GM23338 (cell line): Measurements from ENCODE around the gene STRIP1. TPM values are rescaled to one million over a fixed set of nuclear protein-coding genes. Genes with fewer than 3 reads are reported as not detected.

Source experiments
- ATAC-seq: fragments of 200-7000 bp; cut with Tn5 transposase; 3 replicates; pipeline ENCODE4 v1.9.1; 2020
- DNase-seq: peaks from one replicate; pipeline ENCODE4 v3.0.0-alpha.2; 2015; ENCODE audit warnings: low spot score
- H2AFZ ChIP-seq: fragments of 200-600 bp; sonication (generic); 2 replicates; pipeline ENCODE4 v1.8.0; 2016; ENCODE audit warnings: antibody characterized with exemption, mild to moderate bottlenecking, moderate library complexity
- H3F3A ChIP-seq: fragments of 200-600 bp; sonication (generic); replicated peaks from 2 replicates; pipeline ENCODE4 v1.8.0; 2017; ENCODE audit warnings: antibody characterized with exemption, mixed run types, low read depth
- H3K27ac ChIP-seq: fragments of 200-600 bp; sonication (generic); 2 replicates; pipeline ENCODE4 v1.6.1; 2016; ENCODE audit warnings: low read depth
- H3K27me3 ChIP-seq: fragments of 200-600 bp; sonication (generic); 2 replicates; pipeline ENCODE4 v1.8.0; 2016; ENCODE audit warnings: mild to moderate bottlenecking, mixed run types, moderate library complexity; ENCODE audit not compliant: insufficient read depth
- H3K36me3 ChIP-seq: fragments of 200-600 bp; sonication (generic); 2 replicates; pipeline ENCODE4 v1.8.0; 2016; ENCODE audit warnings: mild to moderate bottlenecking; ENCODE audit not compliant: insufficient read depth
- H3K4me1 ChIP-seq: fragments of 200-600 bp; sonication (generic); 2 replicates; pipeline ENCODE4 v1.8.0; 2016; ENCODE audit warnings: mild to moderate bottlenecking, moderate library complexity; ENCODE audit not compliant: insufficient read depth
- H3K4me2 ChIP-seq: fragments of 200-600 bp; sonication (generic); 2 replicates; pipeline ENCODE4 v1.7.1; 2017; ENCODE audit warnings: mixed run types
- H3K4me3 ChIP-seq: fragments of 200-600 bp; sonication (generic); 2 replicates; pipeline ENCODE4 v1.6.1; 2016; ENCODE audit warnings: mixed run types
- H3K79me2 ChIP-seq: fragments of 200-600 bp; sonication (generic); replicated peaks from 2 replicates; pipeline ENCODE4 v1.8.0; 2017; ENCODE audit warnings: mild to moderate bottlenecking; ENCODE audit not compliant: insufficient read depth
- H3K9me2 ChIP-seq: fragments of 200-600 bp; sonication (generic); 2 replicates; pipeline ENCODE4 v1.8.0; 2017; ENCODE audit not compliant: insufficient read depth
- H4K20me1 ChIP-seq: fragments of 200-600 bp; sonication (generic); replicated peaks from 2 replicates; pipeline ENCODE4 v1.8.0; 2017; ENCODE audit warnings: mild to moderate bottlenecking; ENCODE audit not compliant: insufficient read depth
- H3K27ac Mint-ChIP-seq: 2 replicates; pipeline ENCODE4 v1.8.0; 2020; ENCODE audit warnings: inconsistent platforms, mild to moderate bottlenecking, moderate library complexity, mixed read lengths
- H3K27me3 Mint-ChIP-seq: 3 replicates; pipeline ENCODE4 v1.8.0; 2022; ENCODE audit warnings: low read depth, mild to moderate bottlenecking, moderate library complexity, mixed read lengths, inconsistent platforms; ENCODE audit not compliant: insufficient read depth, poor library complexity
- H3K36me3 Mint-ChIP-seq: 3 replicates; pipeline ENCODE4 v1.8.0; 2021; ENCODE audit warnings: low read depth, mild to moderate bottlenecking, inconsistent platforms, moderate library complexity, mixed read lengths
- H3K4me1 Mint-ChIP-seq: 3 replicates; pipeline ENCODE4 v1.8.0; 2020; ENCODE audit warnings: mild to moderate bottlenecking, inconsistent platforms, mixed read lengths
- H3K4me3 Mint-ChIP-seq: 3 replicates; pipeline ENCODE4 v1.8.0; 2021; ENCODE audit warnings: moderate library complexity, mild to moderate bottlenecking, inconsistent platforms, mixed read lengths
- H3K9me3 Mint-ChIP-seq: 3 replicates; pipeline ENCODE4 v1.8.0; 2020; ENCODE audit warnings: moderate library complexity, mild to moderate bottlenecking, inconsistent platforms, mixed read lengths
- CREB1 ChIP-seq: fragments of 250-450 bp; sonication (Bioruptor Pico); IDR thresholded peaks from 2 replicates; pipeline ENCODE4 v1.5.0; 2020; ENCODE audit warnings: low read depth, mild to moderate bottlenecking, moderate library complexity
- EZH2 ChIP-seq: fragments of 200-600 bp; sonication (generic); IDR thresholded peaks from one replicate; pipeline ENCODE4 v1.8.0; 2017; ENCODE audit warnings: antibody characterized with exemption, mild to moderate bottlenecking, low read depth; ENCODE audit not compliant: unreplicated experiment
- EZH2phosphoT487 ChIP-seq: fragments of 200-600 bp; sonication (generic); IDR thresholded peaks from one replicate; pipeline ENCODE4 v1.8.1; 2018; ENCODE audit warnings: antibody characterized with exemption; ENCODE audit not compliant: unreplicated experiment
- JUNB ChIP-seq: IDR thresholded peaks from one replicate; pipeline ENCODE4 v1.6.1; 2016; ENCODE audit warnings: antibody characterized with exemption; ENCODE audit not compliant: unreplicated experiment
- NANOG ChIP-seq: IDR thresholded peaks from 2 replicates; pipeline ENCODE4 v1.6.1; 2016; ENCODE audit warnings: antibody characterized with exemption, borderline replicate concordance
- POLR2AphosphoS5 ChIP-seq: IDR thresholded peaks from 2 replicates; pipeline ENCODE4 v1.6.1; 2016; ENCODE audit warnings: antibody characterized with exemption, low read depth
- STAT1 ChIP-seq: IDR thresholded peaks from one replicate; pipeline ENCODE4 v1.6.1; 2016; ENCODE audit warnings: antibody characterized with exemption; ENCODE audit not compliant: unreplicated experiment
- ZNF114 ChIP-seq: fragments of 250-450 bp; sonication (Bioruptor Pico); IDR thresholded peaks from 2 replicates; pipeline ENCODE4 v1.5.0; 2020; ENCODE audit warnings: mild to moderate bottlenecking, moderate library complexity
- ZNF331 ChIP-seq: fragments of 250-450 bp; sonication (Bioruptor Pico); IDR thresholded peaks from 2 replicates; pipeline ENCODE4 v1.5.0; 2020; ENCODE audit warnings: low read depth, mild to moderate bottlenecking, moderate library complexity
- polyA plus RNA-seq: library from polyadenylated mRNA; unstranded; fragments of >200 nt; fragmentation: Nextera tagmentation; extraction: Ambion mirVana; gene quantifications from 2 replicates; pipeline ENCODE4 v1.2.1, GENCODE V29; 2016
- total RNA-seq: library from RNA; depleted of rRNA; stranded (reverse); fragments of >200 nt; shearing (Covaris generic); gene quantifications from 2 replicates; pipeline ENCODE4 v1.2.3, GENCODE V29; 2014
- TF ChIP-seq, protein P1 (sequence below): IDR thresholded peaks from 2 replicates; pipeline ENCODE4 v1.6.1; 2016; ENCODE audit warnings: antibody characterized with exemption
- TF ChIP-seq, protein P2 (sequence below): IDR thresholded peaks from one replicate; pipeline ENCODE4 v1.6.1; 2018; ENCODE audit warnings: antibody characterized with exemption; ENCODE audit not compliant: unreplicated experiment
- TF ChIP-seq, protein P3 (sequence below): fragments of 250-450 bp; sonication (Bioruptor Pico); IDR thresholded peaks from 2 replicates; pipeline ENCODE4 v1.5.0; 2020; ENCODE audit warnings: mild to moderate bottlenecking, moderate library complexity
- TF ChIP-seq, protein P4 (sequence below), 2 experiments: fragments of 200-600 bp in 1 of 2; sonication (generic) in 1 of 2; conservative IDR thresholded peaks; 2 replicates each; pipeline versions ENCODE4 v1.5.1 to v1.6.1; 2016 to 2017; ENCODE audit warnings: antibody characterized with exemption in 2 of 2, low read depth in 2 of 2, mild to moderate bottlenecking in 2 of 2, moderate library complexity in 1 of 2

Gene STRIP1
- total and polyA plus RNA-seq, 2 experiments from 2014 or later: 17.2 to 50.6 TPM

DNA sequence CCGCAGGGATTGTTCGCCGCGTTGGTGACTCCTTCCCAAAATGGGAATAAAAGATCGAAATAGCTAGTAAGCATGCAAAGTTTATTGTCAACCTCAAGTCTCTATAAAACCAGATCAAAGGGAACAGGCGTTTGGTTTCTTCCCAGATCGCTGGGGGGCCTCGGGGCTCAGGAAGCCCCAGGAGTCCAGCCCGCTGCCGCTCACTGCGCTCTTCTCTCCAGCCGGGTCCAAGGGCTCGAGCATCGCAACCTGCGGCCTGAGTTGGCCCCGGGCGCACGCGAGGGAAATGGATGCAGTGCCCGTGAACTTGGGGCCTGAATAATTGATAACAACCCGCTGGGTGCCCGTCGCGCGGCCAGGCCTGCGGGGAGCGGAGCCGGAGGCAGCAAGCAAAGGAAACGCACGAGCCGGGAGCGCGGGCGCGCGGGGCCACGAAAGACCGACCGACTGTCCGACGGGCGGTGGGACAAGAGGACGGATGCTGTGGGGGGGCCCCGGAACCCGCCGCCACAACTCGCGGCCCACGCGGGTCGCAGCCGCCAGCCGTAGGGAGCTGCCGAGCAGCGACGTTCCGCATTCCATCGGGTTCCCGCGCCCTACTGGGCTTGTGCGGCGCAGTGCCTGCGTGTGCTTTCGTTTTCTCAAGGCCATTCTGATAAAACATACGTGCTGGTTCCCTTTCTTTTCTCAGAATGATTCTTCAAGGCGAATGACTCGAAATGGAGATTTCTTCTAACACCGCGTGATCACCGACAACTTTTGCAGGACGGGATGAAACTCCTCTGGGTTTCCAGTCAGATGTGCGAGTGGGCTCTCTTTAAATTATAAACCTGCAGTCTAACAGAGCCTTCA, 50.0 kb downstream of the STRIP1 start:
- peak overlapping the region; percentile 63 for H3K4me3 ChIP-seq
- TF ChIP-seq, protein P1, sequence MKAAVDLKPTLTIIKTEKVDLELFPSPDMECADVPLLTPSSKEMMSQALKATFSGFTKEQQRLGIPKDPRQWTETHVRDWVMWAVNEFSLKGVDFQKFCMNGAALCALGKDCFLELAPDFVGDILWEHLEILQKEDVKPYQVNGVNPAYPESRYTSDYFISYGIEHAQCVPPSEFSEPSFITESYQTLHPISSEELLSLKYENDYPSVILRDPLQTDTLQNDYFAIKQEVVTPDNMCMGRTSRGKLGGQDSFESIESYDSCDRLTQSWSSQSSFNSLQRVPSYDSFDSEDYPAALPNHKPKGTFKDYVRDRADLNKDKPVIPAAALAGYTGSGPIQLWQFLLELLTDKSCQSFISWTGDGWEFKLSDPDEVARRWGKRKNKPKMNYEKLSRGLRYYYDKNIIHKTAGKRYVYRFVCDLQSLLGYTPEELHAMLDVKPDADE: no peak
- TF ChIP-seq, protein P2, sequence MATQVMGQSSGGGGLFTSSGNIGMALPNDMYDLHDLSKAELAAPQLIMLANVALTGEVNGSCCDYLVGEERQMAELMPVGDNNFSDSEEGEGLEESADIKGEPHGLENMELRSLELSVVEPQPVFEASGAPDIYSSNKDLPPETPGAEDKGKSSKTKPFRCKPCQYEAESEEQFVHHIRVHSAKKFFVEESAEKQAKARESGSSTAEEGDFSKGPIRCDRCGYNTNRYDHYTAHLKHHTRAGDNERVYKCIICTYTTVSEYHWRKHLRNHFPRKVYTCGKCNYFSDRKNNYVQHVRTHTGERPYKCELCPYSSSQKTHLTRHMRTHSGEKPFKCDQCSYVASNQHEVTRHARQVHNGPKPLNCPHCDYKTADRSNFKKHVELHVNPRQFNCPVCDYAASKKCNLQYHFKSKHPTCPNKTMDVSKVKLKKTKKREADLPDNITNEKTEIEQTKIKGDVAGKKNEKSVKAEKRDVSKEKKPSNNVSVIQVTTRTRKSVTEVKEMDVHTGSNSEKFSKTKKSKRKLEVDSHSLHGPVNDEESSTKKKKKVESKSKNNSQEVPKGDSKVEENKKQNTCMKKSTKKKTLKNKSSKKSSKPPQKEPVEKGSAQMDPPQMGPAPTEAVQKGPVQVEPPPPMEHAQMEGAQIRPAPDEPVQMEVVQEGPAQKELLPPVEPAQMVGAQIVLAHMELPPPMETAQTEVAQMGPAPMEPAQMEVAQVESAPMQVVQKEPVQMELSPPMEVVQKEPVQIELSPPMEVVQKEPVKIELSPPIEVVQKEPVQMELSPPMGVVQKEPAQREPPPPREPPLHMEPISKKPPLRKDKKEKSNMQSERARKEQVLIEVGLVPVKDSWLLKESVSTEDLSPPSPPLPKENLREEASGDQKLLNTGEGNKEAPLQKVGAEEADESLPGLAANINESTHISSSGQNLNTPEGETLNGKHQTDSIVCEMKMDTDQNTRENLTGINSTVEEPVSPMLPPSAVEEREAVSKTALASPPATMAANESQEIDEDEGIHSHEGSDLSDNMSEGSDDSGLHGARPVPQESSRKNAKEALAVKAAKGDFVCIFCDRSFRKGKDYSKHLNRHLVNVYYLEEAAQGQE: no peak
- TF ChIP-seq ZNF114 (CRISPR knock-in tag) (no peak), POLR2AphosphoS5 (no peak), EZH2 (peak; percentile 93), JUNB (no peak), NANOG (no peak), EZH2phosphoT487 (peak; percentile 83), ZNF331 (no peak), CREB1 (CRISPR knock-in tag) (no peak), STAT1 (no peak)
- TF ChIP-seq, protein P3, sequence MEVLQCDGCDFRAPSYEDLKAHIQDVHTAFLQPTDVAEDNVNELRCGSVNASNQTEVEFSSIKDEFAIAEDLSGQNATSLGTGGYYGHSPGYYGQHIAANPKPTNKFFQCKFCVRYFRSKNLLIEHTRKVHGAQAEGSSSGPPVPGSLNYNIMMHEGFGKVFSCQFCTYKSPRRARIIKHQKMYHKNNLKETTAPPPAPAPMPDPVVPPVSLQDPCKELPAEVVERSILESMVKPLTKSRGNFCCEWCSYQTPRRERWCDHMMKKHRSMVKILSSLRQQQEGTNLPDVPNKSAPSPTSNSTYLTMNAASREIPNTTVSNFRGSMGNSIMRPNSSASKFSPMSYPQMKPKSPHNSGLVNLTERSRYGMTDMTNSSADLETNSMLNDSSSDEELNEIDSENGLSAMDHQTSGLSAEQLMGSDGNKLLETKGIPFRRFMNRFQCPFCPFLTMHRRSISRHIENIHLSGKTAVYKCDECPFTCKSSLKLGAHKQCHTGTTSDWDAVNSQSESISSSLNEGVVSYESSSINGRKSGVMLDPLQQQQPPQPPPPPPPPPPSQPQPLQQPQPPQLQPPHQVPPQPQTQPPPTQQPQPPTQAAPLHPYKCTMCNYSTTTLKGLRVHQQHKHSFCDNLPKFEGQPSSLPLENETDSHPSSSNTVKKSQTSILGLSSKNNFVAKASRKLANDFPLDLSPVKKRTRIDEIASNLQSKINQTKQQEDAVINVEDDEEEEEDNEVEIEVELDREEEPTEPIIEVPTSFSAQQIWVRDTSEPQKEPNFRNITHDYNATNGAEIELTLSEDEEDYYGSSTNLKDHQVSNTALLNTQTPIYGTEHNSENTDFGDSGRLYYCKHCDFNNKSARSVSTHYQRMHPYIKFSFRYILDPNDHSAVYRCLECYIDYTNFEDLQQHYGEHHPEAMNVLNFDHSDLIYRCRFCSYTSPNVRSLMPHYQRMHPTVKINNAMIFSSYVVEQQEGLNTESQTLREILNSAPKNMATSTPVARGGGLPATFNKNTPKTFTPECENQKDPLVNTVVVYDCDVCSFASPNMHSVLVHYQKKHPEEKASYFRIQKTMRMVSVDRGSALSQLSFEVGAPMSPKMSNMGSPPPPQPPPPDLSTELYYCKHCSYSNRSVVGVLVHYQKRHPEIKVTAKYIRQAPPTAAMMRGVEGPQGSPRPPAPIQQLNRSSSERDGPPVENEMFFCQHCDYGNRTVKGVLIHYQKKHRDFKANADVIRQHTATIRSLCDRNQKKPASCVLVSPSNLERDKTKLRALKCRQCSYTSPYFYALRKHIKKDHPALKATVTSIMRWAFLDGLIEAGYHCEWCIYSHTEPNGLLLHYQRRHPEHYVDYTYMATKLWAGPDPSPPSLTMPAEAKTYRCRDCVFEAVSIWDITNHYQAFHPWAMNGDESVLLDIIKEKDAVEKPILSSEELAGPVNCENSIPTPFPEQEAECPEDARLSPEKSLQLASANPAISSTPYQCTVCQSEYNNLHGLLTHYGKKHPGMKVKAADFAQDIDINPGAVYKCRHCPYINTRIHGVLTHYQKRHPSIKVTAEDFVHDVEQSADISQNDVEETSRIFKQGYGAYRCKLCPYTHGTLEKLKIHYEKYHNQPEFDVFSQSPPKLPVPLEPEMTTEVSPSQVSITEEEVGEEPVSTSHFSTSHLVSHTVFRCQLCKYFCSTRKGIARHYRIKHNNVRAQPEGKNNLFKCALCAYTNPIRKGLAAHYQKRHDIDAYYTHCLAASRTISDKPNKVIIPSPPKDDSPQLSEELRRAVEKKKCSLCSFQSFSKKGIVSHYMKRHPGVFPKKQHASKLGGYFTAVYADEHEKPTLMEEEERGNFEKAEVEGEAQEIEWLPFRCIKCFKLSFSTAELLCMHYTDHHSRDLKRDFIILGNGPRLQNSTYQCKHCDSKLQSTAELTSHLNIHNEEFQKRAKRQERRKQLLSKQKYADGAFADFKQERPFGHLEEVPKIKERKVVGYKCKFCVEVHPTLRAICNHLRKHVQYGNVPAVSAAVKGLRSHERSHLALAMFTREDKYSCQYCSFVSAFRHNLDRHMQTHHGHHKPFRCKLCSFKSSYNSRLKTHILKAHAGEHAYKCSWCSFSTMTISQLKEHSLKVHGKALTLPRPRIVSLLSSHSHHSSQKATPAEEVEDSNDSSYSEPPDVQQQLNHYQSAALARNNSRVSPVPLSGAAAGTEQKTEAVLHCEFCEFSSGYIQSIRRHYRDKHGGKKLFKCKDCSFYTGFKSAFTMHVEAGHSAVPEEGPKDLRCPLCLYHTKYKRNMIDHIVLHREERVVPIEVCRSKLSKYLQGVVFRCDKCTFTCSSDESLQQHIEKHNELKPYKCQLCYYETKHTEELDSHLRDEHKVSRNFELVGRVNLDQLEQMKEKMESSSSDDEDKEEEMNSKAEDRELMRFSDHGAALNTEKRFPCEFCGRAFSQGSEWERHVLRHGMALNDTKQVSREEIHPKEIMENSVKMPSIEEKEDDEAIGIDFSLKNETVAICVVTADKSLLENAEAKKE: no peak
- TF ChIP-seq, protein P4, sequence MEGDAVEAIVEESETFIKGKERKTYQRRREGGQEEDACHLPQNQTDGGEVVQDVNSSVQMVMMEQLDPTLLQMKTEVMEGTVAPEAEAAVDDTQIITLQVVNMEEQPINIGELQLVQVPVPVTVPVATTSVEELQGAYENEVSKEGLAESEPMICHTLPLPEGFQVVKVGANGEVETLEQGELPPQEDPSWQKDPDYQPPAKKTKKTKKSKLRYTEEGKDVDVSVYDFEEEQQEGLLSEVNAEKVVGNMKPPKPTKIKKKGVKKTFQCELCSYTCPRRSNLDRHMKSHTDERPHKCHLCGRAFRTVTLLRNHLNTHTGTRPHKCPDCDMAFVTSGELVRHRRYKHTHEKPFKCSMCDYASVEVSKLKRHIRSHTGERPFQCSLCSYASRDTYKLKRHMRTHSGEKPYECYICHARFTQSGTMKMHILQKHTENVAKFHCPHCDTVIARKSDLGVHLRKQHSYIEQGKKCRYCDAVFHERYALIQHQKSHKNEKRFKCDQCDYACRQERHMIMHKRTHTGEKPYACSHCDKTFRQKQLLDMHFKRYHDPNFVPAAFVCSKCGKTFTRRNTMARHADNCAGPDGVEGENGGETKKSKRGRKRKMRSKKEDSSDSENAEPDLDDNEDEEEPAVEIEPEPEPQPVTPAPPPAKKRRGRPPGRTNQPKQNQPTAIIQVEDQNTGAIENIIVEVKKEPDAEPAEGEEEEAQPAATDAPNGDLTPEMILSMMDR (conservative IDR thresholded peaks at IDR 0.05; ENCODE audit: low read depth in 2 of 2): no peak
- H3K27ac Mint-ChIP-seq: no peak overlapping the region
- peaks cover 81% of the 10 kb centered on the region for H3K27me3 ChIP-seq
- H3K79me2 ChIP-seq: no peaks in the 10 kb centered on the region
- H3K36me3 ChIP-seq: no peaks in the 10 kb centered on the region
- peak overlapping the region; percentile 85 for H3K4me2 ChIP-seq
- no peaks in the 10 kb centered on the region for H3F3A ChIP-seq
- peaks cover 21% of the 10 kb centered on the region for H3K4me1 ChIP-seq
- no peaks in the 10 kb centered on the region; the same call in 2 of the 3 replicates for H3K36me3 Mint-ChIP-seq
- H3K9me3 Mint-ChIP-seq: no peaks in the 10 kb centered on the region
- peaks cover 7% of the 10 kb centered on the region; the same call in 1 of the 2 replicates for H4K20me1 ChIP-seq
- H3K27me3 Mint-ChIP-seq: peaks cover 72% of the 10 kb centered on the region
- ATAC-seq (peak; percentile 40), DNase-seq (peak; percentile 60)
- no peak overlapping the region for H3K27ac ChIP-seq
- H3K9me2 ChIP-seq: no peaks in the 10 kb centered on the region
- peak overlapping the region; percentile 52; the same call in 1 of the 2 replicates for H2AFZ ChIP-seq
- H3K4me1 Mint-ChIP-seq: peaks cover 30% of the 10 kb centered on the region
- peak overlapping the region; percentile 74 for H3K4me3 Mint-ChIP-seq
